ENCODE measurements around the gene CPA1.

The CPA1 gene

DNA sequence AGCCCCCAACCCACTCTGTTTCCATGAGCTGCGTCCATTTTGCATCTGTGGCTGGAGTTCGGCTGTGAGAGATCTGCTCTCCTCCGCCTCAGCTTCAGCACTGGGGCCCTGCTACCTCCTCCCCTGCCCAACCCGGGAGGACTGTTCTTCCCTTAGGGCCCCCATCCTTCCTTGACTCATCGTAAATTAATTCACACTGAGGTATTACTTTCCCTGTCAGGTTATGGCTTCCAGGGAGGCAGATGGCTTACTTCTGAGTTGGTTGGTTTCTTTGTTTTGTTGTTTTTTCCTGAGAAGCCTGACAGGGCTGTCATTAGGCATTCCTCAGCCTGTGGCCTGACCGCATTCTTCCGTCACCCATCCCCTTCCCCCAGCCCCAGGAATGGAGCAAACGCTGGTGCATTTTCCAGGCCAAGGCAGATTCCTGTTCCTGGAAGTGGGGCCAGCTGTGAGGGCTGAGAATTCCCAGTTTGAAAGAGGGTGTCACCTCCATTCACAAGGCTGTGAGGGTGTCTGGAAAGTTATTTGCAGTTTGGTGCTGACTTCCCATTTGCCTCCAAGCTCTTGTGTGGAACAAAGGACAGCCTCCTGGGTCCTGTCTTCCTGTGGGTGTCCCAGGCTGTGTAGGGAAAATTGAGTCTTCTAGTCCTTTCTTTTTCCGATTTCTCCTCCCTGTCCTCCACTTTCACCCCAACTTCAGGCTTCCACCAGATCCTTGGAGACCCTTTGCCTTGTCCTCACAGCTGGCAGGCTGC lies 24.0 kb upstream of the CPA1 start:
- DNase-seq: no peak

DNA sequence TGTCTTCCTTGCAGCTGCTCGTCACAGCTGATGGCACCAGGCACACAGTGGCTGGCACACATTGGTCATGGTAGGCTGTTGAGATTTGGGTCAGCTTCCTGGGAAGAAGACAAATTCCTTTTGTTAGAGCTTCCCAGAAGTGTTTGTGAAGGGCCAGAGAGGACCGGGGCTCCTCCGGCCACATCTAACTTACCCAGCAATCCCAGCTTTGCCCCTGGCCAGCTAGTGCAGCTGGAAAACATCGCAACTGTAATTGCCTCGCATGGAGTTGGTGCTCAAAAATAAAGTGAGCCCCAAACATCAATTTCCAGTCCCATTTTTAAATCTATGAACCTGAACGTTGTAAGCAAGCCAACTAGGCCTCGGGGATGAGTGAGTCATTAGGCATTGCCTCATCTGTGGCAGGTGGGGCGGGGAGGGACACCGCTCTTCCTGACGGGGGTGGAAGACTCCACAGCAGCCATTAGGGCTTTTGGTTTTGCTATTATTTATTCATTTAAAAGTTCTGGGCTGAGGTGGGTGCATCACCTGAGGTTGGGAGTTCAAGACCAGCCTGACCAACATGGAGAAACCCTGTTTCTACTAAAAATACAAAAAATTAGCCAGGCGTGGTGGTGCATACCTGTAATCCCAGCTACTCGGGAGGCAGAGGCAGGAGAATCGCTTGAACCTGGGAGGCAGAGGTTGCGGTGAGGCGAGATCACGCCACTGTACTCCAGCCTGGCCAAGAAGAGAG lies 23.2 kb upstream of the CPA1 start:
- no peak for DNase-seq

DNA sequence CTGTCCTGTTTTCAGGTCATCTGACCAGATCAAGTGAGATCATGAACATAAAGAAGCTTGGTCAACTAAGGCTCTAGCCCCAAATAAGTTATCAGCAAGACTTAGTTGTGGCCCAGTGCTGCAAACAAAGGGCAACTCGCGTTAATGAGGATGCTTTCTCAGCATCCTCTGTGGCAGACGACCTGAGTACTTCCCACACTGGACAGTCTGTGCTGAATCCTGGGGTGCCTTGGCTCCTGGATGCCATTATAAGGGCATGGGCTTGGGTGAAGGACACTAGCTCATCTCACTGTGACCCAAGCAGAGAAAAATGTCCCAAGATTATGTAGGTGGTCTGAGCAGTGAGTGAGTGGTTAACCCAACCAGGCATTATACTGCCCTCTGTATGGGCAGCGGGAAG lies 21.8 kb upstream of the CPA1 start:
- no peak for DNase-seq

DNA sequence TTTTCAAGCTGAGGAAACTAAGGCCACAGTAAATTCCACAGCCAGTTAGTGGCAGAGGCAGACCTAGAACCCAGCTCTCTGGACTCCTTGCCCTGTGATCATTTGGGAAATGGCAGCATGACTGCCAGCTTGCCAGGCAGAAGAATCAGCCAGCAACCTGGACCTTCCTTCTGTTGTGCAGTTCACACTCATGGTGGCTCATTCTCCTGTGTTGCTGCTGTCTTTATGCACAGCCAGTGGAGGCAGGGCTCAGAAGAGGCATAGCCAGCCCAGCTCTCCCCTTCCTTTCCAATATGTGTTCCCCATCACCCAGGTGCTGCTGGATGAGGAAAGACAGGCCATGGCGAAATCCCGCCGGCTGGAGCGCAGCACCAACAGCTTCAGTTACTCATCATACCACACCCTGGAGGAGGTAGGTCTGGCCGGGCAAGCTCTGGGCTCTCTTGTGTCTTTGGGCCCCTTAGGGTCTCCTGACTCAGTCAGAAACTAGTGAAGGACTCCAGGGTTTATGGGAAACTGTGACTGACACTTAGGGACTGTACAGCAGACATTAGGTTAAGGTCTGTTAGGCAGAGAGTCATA lies 20.9 kb upstream of the CPA1 start:
- no peak for DNase-seq

DNA sequence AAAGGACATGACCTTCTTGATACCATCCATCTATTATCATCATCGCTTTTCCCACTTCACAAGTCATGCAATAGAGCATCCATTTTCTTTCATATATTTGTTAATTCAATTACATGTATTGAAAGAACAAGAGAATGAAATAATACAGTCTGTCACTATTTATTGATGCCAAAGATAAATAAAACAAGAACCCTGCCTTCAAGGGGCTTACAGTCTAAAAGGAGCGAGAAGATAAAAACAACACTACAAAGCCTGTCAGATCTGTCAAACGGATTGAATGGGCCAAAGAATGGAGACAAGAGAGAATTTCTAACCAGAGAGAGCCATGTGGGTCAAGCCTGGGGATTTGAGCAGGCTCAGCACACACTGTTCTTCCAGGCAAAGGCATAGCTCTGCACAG lies 19.8 kb upstream of the CPA1 start:
- DNase-seq: no peak

DNA sequence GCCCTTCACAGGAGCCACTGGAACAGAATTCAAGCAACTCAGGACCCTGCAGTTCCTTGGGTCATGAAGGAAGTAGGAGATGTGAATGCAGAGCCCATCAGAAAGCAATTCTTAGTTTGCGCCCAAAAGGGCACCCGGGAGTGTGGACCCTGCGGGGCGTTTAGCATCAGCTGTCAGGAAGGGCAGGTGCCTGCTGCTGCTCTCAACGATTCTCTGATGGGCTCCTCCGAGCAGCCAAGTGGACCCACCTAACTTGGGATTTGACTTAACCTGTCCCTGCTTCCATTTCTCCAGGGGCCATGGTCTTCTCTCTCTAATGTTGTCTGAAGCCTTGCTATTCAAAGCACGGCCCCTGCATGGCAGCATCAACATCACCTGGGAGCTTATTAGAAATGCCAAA lies 18.6 kb upstream of the CPA1 start:
- DNase-seq: no peak

DNA sequence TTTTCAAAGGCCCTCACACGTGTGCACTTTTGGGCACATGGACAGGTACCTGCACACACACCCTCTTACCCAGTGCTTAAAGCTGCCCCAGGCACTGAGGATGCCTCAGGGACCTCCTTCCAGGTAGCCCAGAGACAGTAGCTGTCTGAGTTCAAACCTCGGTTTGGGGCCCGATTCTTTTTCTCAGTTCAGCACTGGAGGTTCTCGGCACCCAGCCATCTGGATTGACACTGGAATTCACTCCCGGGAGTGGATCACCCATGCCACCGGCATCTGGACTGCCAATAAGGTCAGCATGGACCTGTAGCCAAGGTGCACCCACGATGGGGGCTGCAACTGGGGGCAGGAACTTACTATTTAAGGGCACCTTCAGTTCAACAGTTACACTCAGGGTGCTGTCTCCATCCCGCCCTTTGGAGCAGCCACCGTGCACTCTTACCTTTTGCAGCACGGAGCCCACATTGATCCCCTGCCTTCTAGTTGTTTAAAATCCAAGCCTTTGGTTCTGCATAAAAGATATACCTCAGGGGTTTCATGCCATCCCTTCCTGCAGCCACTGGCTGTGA lies 18.0 kb upstream of the CPA1 start:
- DNase-seq: no peak

DNA sequence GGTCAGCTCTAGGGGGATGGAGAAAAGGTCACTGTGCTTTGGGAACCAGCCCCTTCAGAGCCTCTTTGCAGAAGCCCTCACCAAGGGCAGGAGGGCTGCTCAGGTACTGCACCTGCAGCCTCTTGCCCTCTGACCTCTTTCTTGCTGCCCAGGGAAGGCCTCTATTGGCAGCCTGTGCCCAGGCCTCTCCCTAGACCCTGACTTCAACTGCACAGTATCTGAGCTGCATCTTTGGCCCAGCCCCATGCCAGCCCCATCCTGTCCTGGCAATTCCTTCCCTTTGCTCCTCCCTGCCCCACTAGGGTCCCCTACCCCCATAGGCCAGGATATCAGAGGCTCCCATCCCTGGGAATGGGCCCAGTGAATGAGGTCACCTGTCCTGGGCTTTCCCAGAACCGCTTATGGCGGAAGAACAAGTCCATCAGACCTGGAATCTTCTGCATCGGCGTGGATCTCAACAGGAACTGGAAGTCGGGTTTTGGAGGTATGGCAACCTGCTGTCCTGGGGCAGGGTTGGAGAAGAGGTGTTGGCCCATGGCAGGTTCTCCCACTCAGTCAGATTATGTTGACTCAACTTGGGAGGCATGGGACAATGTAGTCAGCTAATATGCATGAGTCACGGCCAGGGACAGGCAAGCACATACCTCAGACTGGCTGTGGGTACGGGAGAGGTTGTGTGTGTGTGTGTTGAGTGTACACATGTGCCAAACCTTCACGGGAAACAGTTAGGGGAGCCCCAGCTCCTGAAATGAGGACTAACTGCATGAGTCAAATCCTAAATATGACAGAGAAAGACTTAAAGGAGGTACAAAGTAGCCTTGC lies 17.1 kb upstream of the CPA1 start:
- no peak for DNase-seq

DNA sequence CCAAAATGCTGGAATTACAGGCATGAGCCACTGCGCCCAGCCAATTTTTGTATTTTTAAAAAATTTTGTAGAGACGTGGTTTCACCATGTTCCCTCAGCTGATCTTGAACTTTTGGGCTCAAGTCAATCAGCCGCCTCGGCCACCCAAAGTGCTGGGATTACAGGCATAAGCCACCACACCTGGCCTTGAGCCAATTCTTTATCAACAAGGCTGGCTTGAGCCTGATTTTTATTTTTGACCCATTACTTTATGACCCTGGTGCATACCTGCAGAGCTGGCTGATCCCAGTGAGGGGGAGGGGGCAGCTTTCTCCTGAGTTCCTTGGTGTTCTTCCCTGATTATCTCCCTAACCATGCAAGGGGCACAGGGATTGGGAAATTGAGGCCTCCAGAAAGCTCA lies 15.8 kb upstream of the CPA1 start:
- no peak for DNase-seq

DNA sequence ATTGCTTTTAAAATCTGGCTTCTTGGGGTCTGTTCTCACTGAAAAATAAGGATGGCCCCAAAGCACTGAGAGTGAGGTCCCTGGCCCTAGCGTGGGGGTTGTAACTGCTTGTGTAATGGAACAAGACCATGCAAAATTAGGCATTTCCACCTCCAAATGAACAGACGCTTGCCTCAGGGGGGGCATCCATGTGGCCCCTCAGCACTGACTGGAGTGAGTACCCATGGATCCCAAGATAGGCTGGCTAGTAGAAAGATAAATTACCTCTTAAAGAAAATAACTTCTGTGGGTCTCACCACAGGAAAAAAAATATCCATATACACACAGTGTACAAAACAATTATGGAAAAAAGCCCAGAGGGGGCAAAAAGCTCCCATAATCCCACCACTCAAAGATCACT lies 15.2 kb upstream of the CPA1 start:
- DNase-seq: no peak

DNA sequence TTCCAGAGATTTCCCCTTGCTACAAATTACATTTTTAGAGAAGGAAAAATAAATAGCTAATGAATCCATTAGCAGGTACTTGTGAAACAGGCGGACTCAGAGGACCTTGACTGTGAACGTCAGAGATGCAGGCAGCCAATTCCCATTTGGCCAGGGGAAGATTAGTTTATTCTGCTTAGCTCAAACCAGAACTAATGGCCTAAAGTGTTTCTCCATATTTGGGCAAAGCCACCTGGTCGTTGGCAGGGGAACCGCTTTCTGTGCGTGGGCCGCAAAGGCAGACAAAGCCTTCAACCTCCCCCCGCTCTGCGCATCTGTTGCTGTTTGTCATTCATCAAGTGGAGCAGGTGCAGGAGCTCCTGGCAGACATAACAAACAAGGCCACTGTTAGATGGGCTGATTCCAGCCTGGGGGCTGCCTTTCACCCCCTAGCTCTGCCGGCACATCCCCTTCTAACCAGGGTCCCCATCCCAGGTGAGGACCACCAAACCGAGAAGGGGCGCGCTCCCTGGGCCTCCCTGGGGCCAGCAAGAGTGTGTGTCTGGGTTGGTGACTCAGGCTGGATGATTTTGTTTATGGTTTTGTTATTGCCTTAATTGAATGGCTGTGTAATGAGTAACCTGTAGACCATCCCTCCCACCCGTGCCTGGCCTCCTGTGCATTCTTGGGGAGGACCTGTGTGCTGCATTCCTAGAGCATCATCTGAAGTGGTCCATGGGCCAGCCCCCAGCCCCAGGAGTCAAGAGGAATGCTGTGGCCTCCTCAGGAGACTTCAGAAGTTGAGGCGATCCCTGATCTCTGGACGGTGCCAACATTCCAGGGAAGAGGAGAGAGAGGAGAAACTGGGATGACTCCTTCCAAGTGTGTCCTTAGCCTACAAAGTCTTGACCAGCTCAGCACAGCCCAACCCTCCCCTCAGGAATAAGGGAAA lies 14.5 kb upstream of the CPA1 start:
- peak; percentile 94 for DNase-seq

DNA sequence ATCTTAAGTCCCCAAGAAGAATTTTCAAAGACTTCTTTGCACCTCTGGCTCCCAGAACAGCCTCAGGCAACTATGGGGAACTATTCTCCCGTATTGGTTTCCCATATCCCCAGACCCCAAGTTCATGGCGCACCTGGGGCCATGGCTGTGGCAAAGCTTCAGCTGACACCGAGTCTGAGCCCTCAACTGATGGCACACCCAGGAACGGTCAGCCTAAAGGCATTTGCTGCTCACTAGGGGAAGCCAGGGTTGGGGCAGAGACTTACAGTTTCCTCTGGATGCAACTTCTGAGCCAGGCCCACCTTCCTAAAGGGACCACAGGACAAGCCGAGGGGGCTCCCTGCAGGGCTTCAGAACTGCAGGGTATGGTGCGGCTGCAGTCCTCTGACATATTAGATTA lies 13.7 kb upstream of the CPA1 start:
- DNase-seq: no peak

DNA sequence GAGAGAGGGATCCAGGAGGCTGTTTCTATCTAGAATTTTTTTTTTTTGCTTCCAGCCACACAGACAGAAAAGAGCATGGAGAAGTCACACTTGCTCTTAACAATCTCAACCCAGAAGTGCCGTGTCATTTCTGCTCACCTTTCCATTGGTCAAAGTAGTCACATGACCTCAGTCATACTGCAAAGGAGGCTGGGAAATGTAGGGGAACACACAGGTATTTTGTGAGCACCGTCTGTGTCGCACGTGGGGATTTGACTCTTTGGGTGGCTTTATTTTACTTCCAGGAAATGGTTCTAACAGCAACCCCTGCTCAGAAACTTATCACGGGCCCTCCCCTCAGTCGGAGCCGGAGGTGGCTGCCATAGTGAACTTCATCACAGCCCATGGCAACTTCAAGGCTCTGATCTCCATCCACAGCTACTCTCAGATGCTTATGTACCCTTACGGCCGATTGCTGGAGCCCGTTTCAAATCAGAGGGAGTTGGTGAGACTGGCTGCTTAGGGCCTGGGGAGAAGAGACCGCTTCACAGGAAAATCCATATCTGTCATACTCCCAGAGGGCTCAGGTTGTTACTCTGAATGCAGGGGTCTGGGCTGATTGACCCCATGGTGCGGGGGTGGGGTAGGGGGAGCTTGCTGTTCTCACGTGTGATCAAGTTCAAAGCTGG lies 13.1 kb upstream of the CPA1 start:
- no peak for DNase-seq

DNA sequence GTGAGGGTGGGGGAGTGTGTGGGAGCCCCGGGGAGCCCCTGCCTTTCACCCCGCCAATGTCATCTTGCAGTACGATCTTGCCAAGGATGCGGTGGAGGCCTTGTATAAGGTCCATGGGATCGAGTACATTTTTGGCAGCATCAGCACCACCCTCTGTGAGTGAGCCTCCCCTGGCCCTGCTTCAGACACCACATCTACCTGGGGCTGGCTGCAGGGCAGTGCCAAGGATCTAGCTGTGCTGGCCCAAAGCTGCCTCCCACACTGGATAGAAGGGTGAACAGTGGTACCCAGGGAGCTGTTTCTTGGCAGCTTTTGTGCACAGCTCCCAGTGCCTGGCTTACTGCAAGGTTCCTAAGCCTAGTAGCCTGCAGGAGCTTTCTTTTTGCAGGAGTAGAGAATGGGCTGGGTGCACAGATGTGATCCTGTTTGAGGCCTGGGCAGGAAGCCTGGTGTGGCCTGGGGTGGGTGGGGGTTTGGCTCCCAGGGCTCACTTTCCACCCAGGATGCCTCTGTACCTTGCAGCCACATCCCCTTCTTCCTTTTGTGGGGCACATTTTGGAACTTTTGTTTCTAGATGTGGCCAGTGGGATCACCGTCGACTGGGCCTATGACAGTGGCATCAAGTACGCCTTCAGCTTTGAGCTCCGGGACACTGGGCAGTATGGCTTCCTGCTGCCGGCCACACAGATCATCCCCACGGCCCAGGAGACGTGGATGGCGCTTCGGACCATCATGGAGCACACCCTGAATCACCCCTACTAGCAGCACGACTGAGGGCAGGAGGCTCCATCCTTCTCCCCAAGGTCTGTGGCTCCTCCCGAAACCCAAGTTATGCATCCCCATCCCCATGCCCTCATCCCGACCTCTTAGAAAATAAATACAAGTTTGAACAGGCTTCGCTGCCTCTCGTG lies 12.2 kb upstream of the CPA1 start:
- no peak for DNase-seq

DNA sequence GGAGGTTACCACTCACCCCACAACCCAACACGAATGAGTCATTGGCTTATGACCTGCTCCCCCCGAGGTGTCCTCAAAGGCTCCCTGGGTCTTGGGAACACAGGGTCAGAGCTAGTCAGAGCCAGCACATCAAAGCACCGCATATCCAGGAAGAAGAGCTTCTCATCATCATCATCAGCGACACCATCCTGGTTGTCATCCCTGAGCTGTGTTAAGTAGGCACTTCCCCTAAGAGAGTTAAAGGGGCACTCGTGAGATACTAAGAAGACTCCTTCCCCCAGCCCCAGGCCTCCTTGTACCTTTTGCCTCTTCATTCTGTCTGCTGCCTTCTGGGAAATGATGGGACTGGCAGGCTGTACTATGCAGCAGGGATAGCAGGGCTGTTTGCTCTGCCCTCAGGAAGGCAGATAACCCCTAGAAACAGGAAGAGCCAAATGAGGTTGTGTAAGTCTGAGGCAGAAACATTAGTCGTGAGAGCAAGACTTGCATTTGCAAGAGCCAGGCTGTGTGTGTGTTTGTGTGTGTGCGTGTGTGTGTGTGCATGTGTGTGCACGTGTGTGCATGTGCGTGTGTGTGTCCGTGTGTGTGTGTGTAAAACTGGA lies 11.1 kb upstream of the CPA1 start:
- no peak for DNase-seq

DNA sequence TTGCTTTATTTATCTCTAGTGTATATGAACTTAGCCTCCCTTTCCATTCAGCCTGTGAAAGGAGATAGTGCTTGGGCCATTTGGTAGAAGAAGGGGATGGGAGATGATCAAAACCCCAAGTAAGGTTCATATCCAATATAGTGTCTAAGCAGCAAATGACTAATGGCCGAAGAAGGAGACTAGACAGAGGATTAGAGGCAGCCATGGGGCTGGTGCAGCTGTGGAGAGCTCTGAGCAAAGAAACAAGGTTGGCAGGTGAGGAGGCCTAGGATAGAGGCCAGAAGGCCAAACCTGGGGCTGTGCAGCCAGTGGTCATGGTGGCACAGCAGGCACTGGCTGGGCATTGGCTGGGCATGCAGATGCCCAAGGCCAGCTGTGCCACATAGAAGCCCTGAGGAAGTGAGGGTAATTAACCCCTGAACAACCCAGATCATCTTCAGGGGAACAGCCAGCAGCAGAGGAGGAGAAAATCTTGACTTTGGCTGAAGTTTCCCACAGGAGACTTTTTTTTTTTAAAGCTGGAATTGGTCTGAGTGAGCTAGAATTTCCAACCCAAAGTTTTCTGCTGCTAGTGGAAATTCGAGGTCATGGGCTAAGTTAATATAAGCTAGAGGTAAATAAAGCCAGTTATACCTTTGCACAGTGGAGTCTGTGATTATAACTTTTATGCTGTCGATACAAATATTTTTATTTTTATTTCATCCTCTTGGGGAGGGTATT lies 10.3 kb upstream of the CPA1 start:
- DNase-seq: no peak

DNA sequence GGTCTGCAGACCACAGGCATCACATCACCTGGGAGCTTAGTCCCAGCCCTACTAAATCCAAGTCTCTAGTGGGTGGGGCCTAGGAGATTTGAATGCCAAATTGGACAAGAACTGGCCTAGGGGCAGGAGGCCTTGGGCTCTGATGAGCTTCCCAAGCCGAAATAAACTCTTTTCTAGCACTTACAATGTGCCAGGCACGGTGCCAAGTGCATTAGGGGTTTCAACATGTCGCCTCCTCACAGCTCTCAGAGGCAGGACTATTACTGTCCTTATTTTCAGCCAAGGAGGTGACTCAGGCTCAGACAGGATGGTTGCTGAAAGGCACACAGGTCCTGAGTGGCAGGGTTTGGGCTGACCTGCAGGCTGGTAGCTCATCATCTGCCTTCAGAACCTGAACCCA lies 9.2 kb upstream of the CPA1 start:
- no peak for DNase-seq

DNA sequence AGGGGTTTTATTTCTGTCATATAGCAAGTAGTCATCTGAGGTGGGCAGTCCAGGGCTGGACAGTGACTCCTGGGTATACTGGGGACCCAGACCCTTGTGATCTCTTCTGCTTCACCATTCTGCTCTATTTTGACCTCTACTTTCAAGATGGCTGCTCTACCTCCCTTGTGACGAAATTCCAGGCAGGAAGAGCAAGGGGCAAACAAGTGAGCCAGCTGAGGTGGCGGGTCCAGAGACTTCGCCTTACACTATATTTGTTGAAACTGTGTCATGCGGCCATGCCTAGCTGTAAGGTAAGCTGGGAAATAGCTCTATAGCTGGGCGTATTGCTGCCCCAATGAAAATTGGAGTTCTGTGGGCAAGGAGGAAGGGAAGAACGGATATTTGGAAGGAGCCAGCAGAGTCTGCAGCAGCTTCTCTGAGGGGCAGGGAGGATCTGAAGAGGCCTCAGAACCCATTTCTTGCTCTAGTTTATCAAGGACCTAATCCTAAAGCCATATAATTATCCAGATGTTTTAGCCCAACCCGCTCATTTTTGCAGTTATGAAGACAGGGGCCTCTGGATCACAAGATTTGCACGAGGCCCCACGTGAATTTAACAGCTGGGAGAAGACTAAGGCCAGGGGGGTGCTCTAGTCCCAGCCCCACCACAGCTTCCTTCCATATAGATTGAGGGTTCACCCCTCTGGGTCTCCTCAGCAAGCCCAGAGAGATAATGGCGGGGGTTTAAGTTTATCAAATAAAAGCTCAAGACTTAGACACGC lies 7.7 kb upstream of the CPA1 start:
- no peak for DNase-seq
